OCI-M2 (cell line): Measurements from ENCODE around the gene GLMP.
"Not testable (repeated sequence)": the region's sequence is repeated elsewhere in the genome, so short reads cannot be mapped to it uniquely, and the experiment has no call there.

ENCODE experiments used
- DNase-seq: peaks from one replicate; lab custom pipeline; 2025; ENCODE audit not compliant: unreplicated experiment; lab: John Stamatoyannopoulos, UW

Gene GLMP

GRCh38 chr1:156295391-156295947 is at the start of gene GLMP:
Gene GLMP, minus strand, starts transcription at chr1:156295679. Its CDS starts 34 bp downstream, at chr1:156295645.
- DNase-seq = no peak

GRCh38 chr1:156344409-156344808 is 48.9 kb upstream of the GLMP start:
- DNase-seq = no peak

GRCh38 chr1:156342166-156342955 is 46.9 kb upstream of the GLMP start:
- DNase-seq = no peak

GRCh38 chr1:156338180-156338976 is 42.9 kb upstream of the GLMP start, which contains the start of the genes CCT3 and TSACC:
Gene CCT3, minus strand, starts transcription at chr1:156338292. Its CDS starts 108 bp downstream, at chr1:156338184.
Gene TSACC, plus strand, starts transcription at chr1:156338526. Its CDS starts 1,232 bp downstream, at chr1:156339758.
- peak; percentile 92 for DNase-seq

GRCh38 chr1:156337888-156338179 is 42.4 kb upstream of the GLMP start:
- DNase-seq = no peak

- no peak for DNase-seq
Observed at GRCh38 chr1:156337052-156337887, 41.8 kb upstream of the GLMP start.

- no peak for DNase-seq
Observed at GRCh38 chr1:156336242-156336641, 40.8 kb upstream of the GLMP start.

- not testable (repeated sequence) for DNase-seq
Observed at GRCh38 chr1:156323179-156323578, 27.7 kb upstream of the GLMP start.

GRCh38 chr1:156320560-156320959 is 25.1 kb upstream of the GLMP start:
- DNase-seq = no peak

- no peak for DNase-seq
Observed at GRCh38 chr1:156319664-156320063, 24.2 kb upstream of the GLMP start.

- no peak for DNase-seq
Observed at GRCh38 chr1:156316909-156317308, 21.4 kb upstream of the GLMP start.

- no peak for DNase-seq
Observed at GRCh38 chr1:156310962-156311361, 15.5 kb upstream of the GLMP start.

GRCh38 chr1:156308078-156308477 is 12.6 kb upstream of the GLMP start:
- DNase-seq = no peak

- no peak for DNase-seq
Observed at GRCh38 chr1:156305215-156305614, 9.7 kb upstream of the GLMP start.

- DNase-seq = no peak
Observed at GRCh38 chr1:156303241-156303640, 7.8 kb upstream of the GLMP start.

- DNase-seq = no peak
Observed at GRCh38 chr1:156298852-156299357, 3.4 kb upstream of the GLMP start, which contains the start of gene VHLL. Gene VHLL, minus strand, starts transcription at chr1:156299307. Its CDS starts 118 bp downstream, at chr1:156299189.

GRCh38 chr1:156293895-156294294 is 1.6 kb downstream of the GLMP start:
- no peak for DNase-seq

- DNase-seq = no peak
Observed at GRCh38 chr1:156293098-156293434, 2.4 kb downstream of the GLMP start.

GRCh38 chr1:156291226-156292061 is 4.0 kb downstream of the GLMP start:
- DNase-seq = no peak

GRCh38 chr1:156289857-156290256 is 5.6 kb downstream of the GLMP start:
- DNase-seq = no peak
